A549 (cell line): Measurements from ENCODE around the gene HLA-DMB. TPM values are rescaled to one million over a fixed set of nuclear protein-coding genes. Genes with fewer than 3 reads are reported as not detected.

Experiments
- ATAC-seq, 2 experiments: fragments of 200-7000 bp in 1 of 2; fragments of >200 bp in 1 of 2; cut with Nextera tagmentation in 1 of 2; cut with Tn5 transposase in 1 of 2; 3 replicates each; pipeline versions ENCODE4 v1.8.0 to v1.9.1; 2018 to 2020; ENCODE audit warnings: mild to moderate bottlenecking in 1 of 2, moderate library complexity in 1 of 2
- CTCF ChIA-PET: fragments of 300-600 bp; sonication (Branson Sonifier 250); formaldehyde crosslinking; extraction: SDS; loops from one replicate; lab custom pipeline; 2021; ENCODE audit warnings: antibody characterized with exemption, inconsistent platforms; lab: Yijun Ruan, JAX
- POLR2A ChIA-PET: fragments of 350-600 bp; formaldehyde crosslinking; extraction: SDS; loops from one replicate; lab custom pipeline; 2021; ENCODE audit warnings: antibody characterized with exemption, inconsistent platforms; lab: Yijun Ruan, JAX
- DNase-seq, 2 experiments: peaks; one replicate each; pipeline versions ENCODE4 v3.0.0 to v3.0.0-alpha.2; 2011 to 2016; ENCODE audit warnings: low read depth in 1 of 2, low spot score in 1 of 2
- FAIRE-seq: peaks from 2 replicates; lab custom pipeline; 2011; peaks lifted over from hg19 to GRCh38; lab: Jason Lieb, UNC
- H3K27ac ChIP-seq, 2 experiments: fragments of >200 bp; sonication (Bioruptor Twin); formaldehyde crosslinking; 3 replicates each; pipeline ENCODE4 v1.5.1; 2016 to 2017
- H3K4me1 ChIP-seq: fragments of >200 bp; sonication (Bioruptor Twin); formaldehyde crosslinking; 3 replicates; pipeline ENCODE4 v1.6.1; 2016
- H3K4me2 ChIP-seq: fragments of >200 bp; sonication (Bioruptor Twin); formaldehyde crosslinking; 3 replicates; pipeline ENCODE4 v1.6.1; 2016
- H3K4me3 ChIP-seq: fragments of >200 bp; sonication (Bioruptor Twin); formaldehyde crosslinking; 3 replicates; pipeline ENCODE4 v1.5.1; 2016
- H3K9me3 ChIP-seq: fragments of >200 bp; sonication (Bioruptor Twin); formaldehyde crosslinking; 3 replicates; pipeline ENCODE4 v1.6.1; 2016
- CHD2 ChIP-seq: fragments of 150-350 bp; IDR thresholded peaks from 2 replicates; pipeline ENCODE4 v1.6.1; 2014; ENCODE audit warnings: low read length; ENCODE audit not compliant: partially characterized antibody
- EHF ChIP-seq: fragments of 250-450 bp; sonication (Bioruptor Pico); IDR thresholded peaks from 2 replicates; pipeline ENCODE4 v1.5.0; 2020; ENCODE audit warnings: mild to moderate bottlenecking
- HOXB5 ChIP-seq: fragments of 250-450 bp; sonication (Bioruptor Pico); IDR thresholded peaks from 2 replicates; pipeline ENCODE4 v1.5.0; 2020; ENCODE audit warnings: mild to moderate bottlenecking, moderate library complexity
- JUN ChIP-seq, 2 experiments: fragments of >200 bp; sonication (Bioruptor Twin); formaldehyde crosslinking; IDR thresholded peaks; 2 replicates in 1 of 2; 3 replicates in 1 of 2; pipeline ENCODE4 v1.6.1; 2016 to 2017
- JUNB ChIP-seq: fragments of >200 bp; sonication (Bioruptor Twin); formaldehyde crosslinking; IDR thresholded peaks from 2 replicates; pipeline ENCODE4 v1.6.1; 2016
- NR3C1 ChIP-seq: fragments of >200 bp; sonication (Bioruptor Twin); formaldehyde crosslinking; IDR thresholded peaks from 3 replicates; pipeline ENCODE4 v1.6.1; 2017
- PHF8 ChIP-seq: fragments of 200-600 bp; sonication (generic); IDR thresholded peaks from 2 replicates; pipeline ENCODE4 v1.6.1; 2016; ENCODE audit warnings: low read depth, mild to moderate bottlenecking, antibody characterized with exemption, moderate library complexity, borderline replicate concordance
- RAD21 ChIP-seq, 2 experiments: fragments of >200 bp in 1 of 2; sonication (Bioruptor Twin) in 1 of 2; formaldehyde crosslinking in 1 of 2; IDR thresholded peaks in 1 of 2; conservative IDR thresholded peaks in 1 of 2; 2 replicates in 1 of 2; 3 replicates in 1 of 2; pipeline ENCODE4 v1.6.1; 2012 to 2018; ENCODE audit warnings: inconsistent platforms in 1 of 2
- RCOR1 ChIP-seq: fragments of 150-350 bp; IDR thresholded peaks from 2 replicates; pipeline ENCODE4 v1.6.1; 2014; ENCODE audit warnings: antibody characterized with exemption, low read length, low read depth
- RFX5 ChIP-seq: fragments of 450-650 bp; IDR thresholded peaks from 2 replicates; pipeline ENCODE4 v1.7.1; 2014; ENCODE audit warnings: antibody characterized with exemption, mild to moderate bottlenecking, moderate library complexity
- SMC3 ChIP-seq: fragments of >200 bp; sonication (Bioruptor Twin); formaldehyde crosslinking; IDR thresholded peaks from 3 replicates; pipeline ENCODE4 v1.6.1; 2018; ENCODE audit warnings: inconsistent platforms
- TFCP2L1 ChIP-seq: fragments of 250-450 bp; sonication (Bioruptor Pico); IDR thresholded peaks from 2 replicates; pipeline ENCODE4 v1.5.0; 2021; ENCODE audit warnings: mild to moderate bottlenecking
- ZFP36 ChIP-seq: fragments of 450-650 bp; IDR thresholded peaks from 2 replicates; pipeline ENCODE4 v1.6.1; 2014; ENCODE audit warnings: borderline replicate concordance; ENCODE audit not compliant: partially characterized antibody
- ZNF302 ChIP-seq: fragments of 250-450 bp; sonication (Bioruptor Pico); IDR thresholded peaks from 2 replicates; pipeline ENCODE4 v1.9.0; 2021; ENCODE audit warnings: inconsistent platforms, mild to moderate bottlenecking, moderate library complexity
- WGBS: methylation state at CpG from one replicate; pipeline ENCODE4 v1.1.6; 2017; ENCODE audit errors: missing lambda C conversion rate; 5-methylcytosine and 5-hydroxymethylcytosine counted together
- polyA plus RNA-seq, 4 experiments: library from polyadenylated mRNA; depleted of rRNA in 3 of 4; stranded (reverse); fragments of >200 nt; fragmentation: RNase III in 1 of 4; extraction: RNeasy Plus Mini Kit Qiagen cat#74134 plus additional on column Dnase treatment in 1 of 4; gene quantifications; 2 replicates in 3 of 4; 3 replicates in 1 of 4; pipeline ENCODE4 v1.2.3, GENCODE V29; 2011 to 2017
- TF ChIP-seq, protein P1 (sequence below): fragments of >200 bp; sonication (Bioruptor Twin); formaldehyde crosslinking; IDR thresholded peaks from 3 replicates; pipeline ENCODE4 v1.5.1; 2016
- TF ChIP-seq, protein P2 (sequence below): fragments of 150-350 bp; IDR thresholded peaks from 2 replicates; pipeline ENCODE4 v1.6.1; 2014; ENCODE audit warnings: low read depth, mild to moderate bottlenecking, low read length

The HLA-DMB gene
- polyA plus RNA-seq, 2 of the 4 experiments (the other 2 are of a cell fraction) = 3.7 to 14.3 TPM

DNA sequence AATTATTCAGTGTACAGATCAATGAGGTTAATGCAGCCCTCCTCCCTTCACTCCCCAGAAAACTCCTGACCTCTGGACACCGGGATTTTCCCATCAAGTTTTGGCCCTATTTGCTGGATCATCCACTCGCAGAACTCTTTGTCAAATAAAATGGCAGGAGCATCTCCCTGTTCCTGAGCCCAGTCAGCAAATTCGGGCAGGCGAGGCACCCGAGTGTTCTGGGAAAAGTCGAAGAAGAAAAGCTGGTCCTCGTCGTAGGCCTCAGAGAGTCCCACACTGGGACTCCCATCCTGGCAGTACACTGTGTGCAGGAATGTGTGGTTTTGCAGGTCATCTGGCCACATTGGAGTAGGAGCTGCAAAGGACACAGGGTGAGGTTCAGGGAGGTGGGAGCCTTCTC is 9.6 kb upstream of the HLA-DMB start:
- CTCF ChIA-PET = interaction anchor here (1.4 to 5.2 kb wide), 7 partner anchors 15 to 82 kb away, joined by 4 to 35 read pairs (median 7); partner anchors contain the start of gene BRD2
- POLR2A ChIA-PET = no interaction called here
- 93% methylated on average over 8 of the region's 8 CpGs for WGBS
- Histone ChIP-seq H3K27ac (no peak overlapping the region), H3K9me3 (peaks cover 4% of the 10 kb centered on the region; the same call in 1 of the 3 replicates), H3K4me1 (peaks cover 5% of the 10 kb centered on the region; the same call in 1 of the 3 replicates), H3K4me2 (no peak overlapping the region), H3K4me3 (no peak overlapping the region)
- FAIRE-seq (no peak), DNase-seq (no peak), ATAC-seq (no peak)
- TF ChIP-seq JUNB (no peak), PHF8 (no peak), ZNF302 (CRISPR knock-in tag) (no peak)

DNA sequence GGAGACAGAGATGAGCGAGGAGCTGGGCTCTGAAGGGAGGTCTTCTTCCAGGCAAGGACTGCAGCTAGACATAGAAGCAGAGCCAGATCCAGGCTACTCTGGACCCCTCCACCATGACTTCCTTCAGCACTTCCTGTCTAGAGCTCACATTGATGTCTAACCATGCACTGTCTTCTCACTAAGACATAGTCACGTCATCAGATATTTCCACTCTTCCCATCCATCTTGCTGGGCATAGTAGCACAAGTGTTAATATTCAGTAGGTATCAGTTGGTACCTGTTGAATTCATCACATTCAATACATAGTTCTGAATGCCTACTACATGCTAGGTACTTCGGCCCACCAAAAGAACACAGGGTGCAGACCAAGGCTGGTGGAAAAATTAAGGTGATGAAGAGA is 9.2 kb upstream of the HLA-DMB start:
- WGBS = 96% methylated on average over 3 of the region's 3 CpGs
- DNase-seq = no peak
- TF ChIP-seq SMC3 = no peak
- H3K4me3 ChIP-seq = no peak overlapping the region
- CTCF ChIA-PET = interaction anchor here (0.7 to 5.2 kb wide), 6 partner anchors 14 to 82 kb away, joined by 4 to 35 read pairs (median 6); partner anchors contain the start of gene BRD2
- H3K4me2 ChIP-seq = no peak overlapping the region
- no peak overlapping the region for H3K27ac ChIP-seq
- no peak for ATAC-seq
- POLR2A ChIA-PET = no interaction called here
- FAIRE-seq = no peak
- peaks cover 4% of the 10 kb centered on the region; the same call in 1 of the 3 replicates for H3K9me3 ChIP-seq
- peaks cover 5% of the 10 kb centered on the region; the same call in 1 of the 3 replicates for H3K4me1 ChIP-seq

DNA sequence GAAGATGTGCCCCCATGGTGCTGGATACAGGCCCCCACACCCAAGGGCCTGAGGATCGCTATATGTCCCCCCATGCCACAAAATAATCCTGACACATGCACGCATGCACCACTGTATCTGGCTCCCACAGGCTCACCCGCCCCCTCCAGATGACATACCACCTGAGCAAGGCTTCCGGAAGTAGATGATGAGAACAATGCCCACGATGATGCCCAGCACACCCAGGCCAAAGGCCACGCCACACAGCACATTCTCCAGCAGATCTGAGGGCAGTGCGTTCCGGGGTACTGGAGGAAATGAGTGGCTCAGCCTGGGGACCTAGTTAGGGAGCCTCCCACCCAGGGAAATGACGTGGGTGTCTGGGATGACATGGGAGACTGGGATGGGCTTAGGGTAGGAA is 8.3 kb upstream of the HLA-DMB start:
- Histone ChIP-seq H3K4me3 (no peak overlapping the region), H3K27ac (no peak overlapping the region), H3K4me1 (peaks cover 5% of the 10 kb centered on the region; the same call in 1 of the 3 replicates), H3K9me3 (peaks cover 4% of the 10 kb centered on the region; the same call in 1 of the 3 replicates), H3K4me2 (no peak overlapping the region)
- TF ChIP-seq ZFP36 (no peak), CHD2 (no peak), RCOR1 (no peak), NR3C1 (no peak), HOXB5 (CRISPR knock-in tag) (no peak), JUN (IDR thresholded peaks at IDR 0.05) (no peak), EHF (CRISPR knock-in tag) (no peak), ZNF302 (CRISPR knock-in tag) (no peak), TFCP2L1 (CRISPR knock-in tag) (no peak)
- WGBS = 80% methylated on average over 4 of the region's 9 CpGs
- POLR2A ChIA-PET = no interaction called here
- DNase-seq (no peak), ATAC-seq (no peak), FAIRE-seq (no peak)
- CTCF ChIA-PET = interaction anchor here (2.2 to 5.2 kb wide), 3 partner anchors 18 to 63 kb away, joined by 11 to 35 read pairs (median 25); partner anchors contain the start of gene BRD2

DNA sequence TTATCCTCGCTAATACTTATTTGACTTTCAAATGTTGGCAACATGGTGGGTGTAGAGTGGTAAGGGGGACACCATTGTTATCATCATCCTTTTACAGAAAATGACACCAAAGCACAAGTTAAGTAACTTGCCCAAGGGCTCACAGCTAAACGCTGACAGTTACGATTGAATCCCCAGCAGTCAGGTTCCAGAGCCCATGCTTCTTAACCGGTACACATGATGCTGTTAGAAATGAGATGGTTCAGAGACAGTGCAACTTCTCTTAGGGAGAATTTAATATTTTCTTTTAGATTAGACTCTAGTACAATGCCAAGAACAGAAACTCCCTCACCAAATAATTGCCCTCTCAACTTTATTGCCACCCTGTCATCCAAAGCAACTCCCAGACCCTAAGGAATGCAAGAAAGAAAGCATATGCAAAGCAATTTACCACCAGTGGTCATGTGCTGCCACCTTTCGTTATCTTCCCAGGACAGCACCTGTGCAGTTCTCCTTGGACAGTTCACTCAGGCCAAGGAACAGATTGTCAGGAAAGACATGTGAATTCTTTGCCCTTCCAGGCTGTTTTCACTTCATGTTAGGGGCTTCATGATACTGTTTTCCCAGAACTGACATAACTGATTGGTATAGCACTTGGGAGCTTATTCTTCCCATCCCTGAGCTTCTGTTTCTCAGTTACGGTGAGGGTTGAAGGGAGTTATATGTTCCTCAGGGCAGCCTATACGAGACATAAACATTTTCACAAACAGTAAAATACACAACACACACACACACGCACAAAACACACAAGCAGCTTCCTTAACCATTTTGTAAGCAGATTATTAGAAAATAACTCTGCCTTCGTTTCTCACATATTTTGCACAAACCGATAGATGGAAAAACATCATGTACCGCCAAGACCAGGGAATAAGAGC is 7.0 kb upstream of the HLA-DMB start:
- Histone ChIP-seq H3K4me2 (no peak overlapping the region), H3K4me3 (no peak overlapping the region), H3K4me1 (peaks cover 4% of the 10 kb centered on the region; the same call in 1 of the 3 replicates), H3K9me3 (peaks cover 4% of the 10 kb centered on the region; the same call in 1 of the 3 replicates), H3K27ac (no peak overlapping the region)
- 57% methylated on average over 11 of the region's 11 CpGs for WGBS
- CTCF ChIA-PET = interaction anchor here (0.7 to 2.6 kb wide), 26 partner anchors 8 to 527 kb away, joined by 3 to 32 read pairs (median 3); partner anchors contain the start of genes BRD2 and TAP2
- TF ChIP-seq RAD21 (conservative IDR thresholded peaks at IDR 0.05 in 1 of 2, IDR thresholded peaks at IDR 0.05 in 1 of 2) (peak; percentile 91 to 94), RFX5 (0 out of 2 replicates have a peak, but pooled peaks have one; percentile 22), NR3C1 (no peak), SMC3 (peak; percentile 90)
- TF ChIP-seq, protein P1, sequence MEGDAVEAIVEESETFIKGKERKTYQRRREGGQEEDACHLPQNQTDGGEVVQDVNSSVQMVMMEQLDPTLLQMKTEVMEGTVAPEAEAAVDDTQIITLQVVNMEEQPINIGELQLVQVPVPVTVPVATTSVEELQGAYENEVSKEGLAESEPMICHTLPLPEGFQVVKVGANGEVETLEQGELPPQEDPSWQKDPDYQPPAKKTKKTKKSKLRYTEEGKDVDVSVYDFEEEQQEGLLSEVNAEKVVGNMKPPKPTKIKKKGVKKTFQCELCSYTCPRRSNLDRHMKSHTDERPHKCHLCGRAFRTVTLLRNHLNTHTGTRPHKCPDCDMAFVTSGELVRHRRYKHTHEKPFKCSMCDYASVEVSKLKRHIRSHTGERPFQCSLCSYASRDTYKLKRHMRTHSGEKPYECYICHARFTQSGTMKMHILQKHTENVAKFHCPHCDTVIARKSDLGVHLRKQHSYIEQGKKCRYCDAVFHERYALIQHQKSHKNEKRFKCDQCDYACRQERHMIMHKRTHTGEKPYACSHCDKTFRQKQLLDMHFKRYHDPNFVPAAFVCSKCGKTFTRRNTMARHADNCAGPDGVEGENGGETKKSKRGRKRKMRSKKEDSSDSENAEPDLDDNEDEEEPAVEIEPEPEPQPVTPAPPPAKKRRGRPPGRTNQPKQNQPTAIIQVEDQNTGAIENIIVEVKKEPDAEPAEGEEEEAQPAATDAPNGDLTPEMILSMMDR = peak; percentile 78
- TF ChIP-seq, protein P2, sequence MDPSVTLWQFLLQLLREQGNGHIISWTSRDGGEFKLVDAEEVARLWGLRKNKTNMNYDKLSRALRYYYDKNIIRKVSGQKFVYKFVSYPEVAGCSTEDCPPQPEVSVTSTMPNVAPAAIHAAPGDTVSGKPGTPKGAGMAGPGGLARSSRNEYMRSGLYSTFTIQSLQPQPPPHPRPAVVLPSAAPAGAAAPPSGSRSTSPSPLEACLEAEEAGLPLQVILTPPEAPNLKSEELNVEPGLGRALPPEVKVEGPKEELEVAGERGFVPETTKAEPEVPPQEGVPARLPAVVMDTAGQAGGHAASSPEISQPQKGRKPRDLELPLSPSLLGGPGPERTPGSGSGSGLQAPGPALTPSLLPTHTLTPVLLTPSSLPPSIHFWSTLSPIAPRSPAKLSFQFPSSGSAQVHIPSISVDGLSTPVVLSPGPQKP = no peak
- FAIRE-seq = no peak
- peak; percentile 92 to 95 for ATAC-seq
- POLR2A ChIA-PET = interaction anchor here (0.5 kb wide), 1 partner anchor 21 kb away, joined by 4 read pairs; the partner anchor contains the start of gene BRD2
- peak in 1 of 2 experiments; percentile 75 for DNase-seq
